GM19025 (cell line): ENCODE measurements around the gene PCK2.

Experiments
- ATAC-seq: cut with Tn5 transposase; IDR thresholded peaks from one replicate; pipeline ENCODE4 v1.9.1; 2021; ENCODE audit warnings: mild to moderate bottlenecking, low read depth, moderate library complexity; ENCODE audit not compliant: unreplicated experiment

The PCK2 gene

DNA sequence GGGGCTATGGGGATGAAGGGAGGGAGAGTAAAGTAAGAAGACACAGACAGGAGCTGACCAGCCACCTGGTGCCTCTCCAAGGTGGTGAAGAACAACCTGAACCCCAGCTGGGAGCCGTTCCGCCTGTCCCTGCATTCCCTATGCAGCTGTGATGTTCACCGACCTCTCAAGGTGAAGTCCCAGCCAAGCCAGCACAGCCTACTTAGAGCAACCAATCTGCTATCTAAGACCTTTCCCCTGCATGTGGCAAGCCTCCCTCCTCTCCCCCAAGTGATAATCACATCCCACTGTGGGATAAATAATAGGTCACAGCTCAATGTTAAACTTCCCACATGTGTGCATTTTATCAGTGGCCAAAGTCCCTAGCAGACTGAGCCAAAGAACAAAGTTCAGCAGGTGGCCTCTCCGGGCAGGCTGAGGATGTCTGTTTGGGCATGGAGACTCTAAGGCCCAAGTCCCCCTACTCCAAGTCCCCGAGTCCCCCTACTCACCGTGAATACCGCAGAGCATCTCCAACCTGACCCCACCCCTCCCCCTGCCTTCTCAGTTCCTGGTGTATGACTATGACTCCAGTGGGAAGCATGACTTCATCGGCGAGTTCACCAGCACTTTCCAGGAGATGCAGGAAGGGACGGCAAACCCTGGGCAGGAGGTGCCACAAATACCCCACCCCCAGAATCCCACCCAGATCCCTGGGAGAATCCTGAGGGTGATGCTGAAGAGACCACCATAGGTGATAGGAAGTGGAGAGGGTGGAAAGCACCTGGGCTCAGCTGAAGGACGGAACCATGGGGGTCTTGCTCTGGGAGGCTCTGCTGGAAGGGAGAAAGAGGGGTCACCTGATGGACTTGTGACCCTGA, 19.3 kb upstream of the PCK2 start:
- ATAC-seq: no peak

DNA sequence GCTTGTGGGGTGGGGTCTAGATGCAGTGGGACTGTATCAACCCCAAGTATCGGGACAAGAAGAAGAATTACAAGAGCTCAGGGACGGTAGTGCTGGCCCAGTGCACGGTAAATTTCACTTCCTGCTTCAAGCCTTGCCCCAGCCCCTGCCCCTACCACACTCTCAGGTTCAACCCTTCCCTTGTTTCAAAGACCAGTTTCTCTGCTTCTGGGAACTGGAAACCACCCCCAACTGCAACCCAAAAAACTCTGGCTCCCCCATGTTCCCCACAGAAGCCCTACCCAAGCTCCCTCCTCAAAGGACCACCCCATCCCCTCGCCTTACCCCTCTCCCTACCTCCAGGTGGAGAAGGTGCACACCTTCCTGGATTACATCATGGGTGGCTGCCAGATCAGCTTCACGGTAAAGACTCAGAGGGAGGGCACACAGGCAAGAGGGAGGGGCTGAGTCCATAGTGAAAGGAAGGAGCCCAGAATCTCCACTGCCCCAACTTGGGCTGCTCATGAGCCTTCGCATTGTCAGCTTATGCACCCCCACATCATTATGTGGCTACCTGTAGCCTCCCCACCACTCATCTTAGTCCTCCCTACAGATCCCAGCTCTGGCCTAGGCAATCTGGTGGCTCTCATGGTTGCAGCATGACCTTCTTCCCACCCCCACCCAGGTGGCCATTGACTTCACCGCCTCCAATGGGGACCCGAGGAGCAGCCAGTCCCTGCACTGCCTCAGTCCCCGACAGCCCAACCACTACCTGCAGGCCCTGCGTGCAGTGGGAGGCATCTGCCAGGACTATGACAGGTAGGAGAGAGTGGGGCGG, 18.4 kb upstream of the PCK2 start:
- no peak for ATAC-seq

DNA sequence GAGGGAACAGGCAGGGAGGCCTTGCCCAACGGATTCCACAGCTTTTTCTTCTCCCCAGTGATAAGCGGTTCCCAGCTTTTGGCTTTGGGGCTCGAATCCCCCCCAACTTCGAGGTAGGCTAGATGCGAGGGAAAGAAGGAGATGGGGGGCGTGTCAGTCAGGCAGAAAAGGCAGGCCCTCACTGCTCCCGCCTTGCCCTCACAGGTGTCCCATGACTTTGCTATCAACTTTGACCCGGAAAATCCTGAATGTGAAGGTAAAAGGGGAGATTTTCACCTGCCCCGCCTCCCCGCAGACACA, 17.9 kb upstream of the PCK2 start:
- ATAC-seq: no peak

DNA sequence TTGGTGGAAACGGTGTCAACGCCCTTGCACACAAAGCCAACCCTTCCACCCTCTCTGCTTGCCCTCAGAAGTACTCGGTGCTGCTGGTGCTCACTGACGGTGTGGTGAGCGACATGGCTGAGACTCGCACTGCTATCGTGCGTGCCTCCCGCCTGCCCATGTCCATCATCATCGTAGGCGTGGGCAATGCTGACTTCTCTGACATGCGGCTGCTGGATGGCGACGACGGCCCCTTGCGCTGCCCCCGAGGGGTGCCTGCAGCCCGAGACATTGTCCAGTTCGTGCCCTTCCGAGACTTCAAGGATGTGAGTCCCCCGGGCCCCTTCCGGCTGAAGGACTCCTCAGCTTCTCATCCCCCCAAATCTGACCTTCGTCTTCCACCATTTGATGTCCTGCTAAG, 17.0 kb upstream of the PCK2 start:
- no peak for ATAC-seq

DNA sequence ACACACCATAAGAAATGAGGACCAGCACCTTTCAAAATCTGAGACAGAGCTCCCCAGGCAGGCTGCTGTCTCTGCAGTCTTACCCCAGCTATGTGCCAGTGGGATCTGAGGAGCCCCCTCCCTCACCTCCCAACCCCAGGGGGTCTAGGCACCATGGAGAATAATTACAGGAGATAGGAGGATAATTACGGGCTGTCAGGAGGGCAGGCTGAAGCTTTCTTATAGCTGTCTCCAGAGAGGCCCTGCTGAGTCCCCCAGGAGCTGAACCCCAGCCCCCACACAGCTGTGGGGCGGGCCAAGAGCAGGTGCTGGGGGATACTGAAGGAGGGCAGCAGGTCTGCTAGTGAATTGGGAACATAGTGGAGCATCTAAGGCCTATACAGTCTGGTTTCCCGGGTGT, 16.0 kb upstream of the PCK2 start:
- no peak for ATAC-seq

DNA sequence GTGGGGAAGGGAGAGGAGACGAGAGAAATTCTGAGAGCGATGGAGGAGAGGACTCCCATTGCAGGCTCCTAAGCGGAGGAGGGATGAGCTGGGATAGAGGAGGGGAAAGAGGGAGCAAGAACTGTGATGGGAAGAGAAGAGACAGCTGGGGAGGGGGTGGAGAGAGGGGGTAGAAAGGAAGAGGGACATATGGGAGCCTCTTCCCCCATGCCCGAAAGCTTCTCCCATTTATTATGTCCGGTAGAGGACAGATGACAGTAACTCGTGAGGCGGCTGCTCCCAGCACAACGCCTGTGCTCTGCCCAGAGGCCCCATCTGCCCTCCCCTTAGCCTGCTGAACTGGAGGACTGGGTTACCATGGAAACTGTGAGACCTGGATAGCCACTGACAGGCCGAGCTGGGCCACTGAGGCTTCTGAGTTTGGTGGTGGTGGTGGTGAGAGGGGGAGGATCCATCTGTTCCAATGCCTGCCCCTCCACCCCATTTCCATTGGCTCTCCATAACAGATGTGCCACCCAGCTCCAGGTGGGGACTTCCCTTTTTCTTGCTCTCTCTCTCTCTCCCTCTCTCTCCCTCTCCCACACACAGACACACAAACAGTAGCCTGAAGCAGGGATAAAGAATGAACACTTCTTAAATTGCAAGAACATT, 14.5 kb upstream of the PCK2 start:
- ATAC-seq: no peak

DNA sequence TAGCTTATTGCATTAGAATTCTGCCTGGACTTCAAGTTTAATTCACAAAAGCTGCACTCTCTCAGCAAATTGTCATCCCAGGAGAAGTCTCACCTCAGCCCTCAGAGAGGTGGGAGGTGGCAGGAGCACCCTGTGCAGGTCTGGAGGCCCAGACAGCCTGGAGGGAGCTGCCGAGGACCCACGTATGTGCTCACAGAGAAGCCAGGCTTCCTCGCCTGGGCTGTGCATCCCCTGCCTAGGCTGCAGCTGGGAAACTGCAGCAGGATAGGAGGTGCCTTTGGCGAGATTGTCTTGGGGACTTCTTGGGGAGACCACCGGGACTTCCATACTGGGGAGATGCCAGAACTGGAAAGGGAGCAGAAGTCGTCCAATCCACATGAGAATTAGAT, 14.0 kb upstream of the PCK2 start:
- no peak for ATAC-seq

DNA sequence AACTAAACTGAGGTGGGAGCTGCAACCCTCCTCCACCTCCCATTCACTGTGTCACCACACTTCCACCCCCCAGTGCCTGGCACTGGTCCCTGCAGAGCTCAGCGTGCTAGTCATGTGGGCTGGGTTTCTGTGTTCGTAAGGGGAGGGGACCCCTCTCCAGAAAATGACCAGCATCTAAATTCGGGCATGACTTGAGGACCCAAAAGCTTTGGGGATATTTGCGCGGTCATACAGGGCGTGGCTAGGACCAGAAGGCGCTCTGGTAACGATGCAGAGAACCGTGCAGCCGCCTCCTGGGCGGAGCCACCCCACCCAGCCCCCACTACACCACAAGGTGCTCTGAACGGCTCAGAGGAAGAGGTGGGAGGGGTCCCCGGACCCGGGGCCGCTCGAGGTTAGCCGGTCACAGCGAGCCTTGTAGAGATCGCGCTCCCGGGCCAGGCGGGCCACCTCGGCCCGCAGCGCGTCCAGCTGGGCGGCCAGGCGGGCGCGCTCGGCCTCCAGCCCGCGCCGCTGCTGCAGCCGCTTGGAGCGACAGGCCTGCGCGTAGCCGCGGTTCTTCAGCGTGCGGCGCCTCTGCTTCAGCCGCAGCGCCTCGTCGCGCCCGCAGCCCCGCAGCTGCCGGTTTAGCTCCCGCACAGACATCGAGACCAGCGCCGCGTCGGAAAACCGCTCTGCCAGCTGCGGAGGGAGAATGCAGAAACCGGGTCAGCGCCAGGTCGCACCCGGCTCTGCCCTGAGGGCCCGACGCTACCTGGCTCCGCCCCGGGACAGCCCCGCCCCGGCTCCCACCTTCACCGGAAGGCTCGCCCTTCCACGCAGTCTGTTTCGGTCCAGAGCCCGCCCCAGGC, 13.0 kb upstream of the PCK2 start:
- peak; percentile 87 for ATAC-seq

DNA sequence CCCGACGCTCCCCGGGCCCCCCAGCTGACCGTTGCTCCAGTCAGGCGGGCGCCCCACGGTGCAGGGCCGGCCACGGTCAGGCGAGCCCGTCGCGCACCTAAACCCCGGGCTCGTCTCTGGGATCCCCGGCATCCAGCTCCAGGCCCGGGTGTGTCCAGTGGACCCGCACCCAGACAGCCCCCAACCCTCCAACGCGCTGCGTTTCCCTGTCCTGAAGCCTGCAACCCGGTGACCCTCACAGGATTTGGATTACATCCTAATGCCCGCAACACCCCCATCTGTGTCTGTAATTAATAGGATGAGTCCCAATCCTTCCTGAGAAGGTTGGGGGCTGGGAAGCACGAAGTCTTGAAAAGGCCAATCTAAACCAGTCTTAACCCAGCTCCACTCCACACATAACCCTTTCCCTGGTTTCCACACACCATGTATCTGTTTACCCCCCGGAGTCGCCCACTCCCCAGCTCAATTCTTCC, 12.3 kb upstream of the PCK2 start:
- ATAC-seq: no peak

DNA sequence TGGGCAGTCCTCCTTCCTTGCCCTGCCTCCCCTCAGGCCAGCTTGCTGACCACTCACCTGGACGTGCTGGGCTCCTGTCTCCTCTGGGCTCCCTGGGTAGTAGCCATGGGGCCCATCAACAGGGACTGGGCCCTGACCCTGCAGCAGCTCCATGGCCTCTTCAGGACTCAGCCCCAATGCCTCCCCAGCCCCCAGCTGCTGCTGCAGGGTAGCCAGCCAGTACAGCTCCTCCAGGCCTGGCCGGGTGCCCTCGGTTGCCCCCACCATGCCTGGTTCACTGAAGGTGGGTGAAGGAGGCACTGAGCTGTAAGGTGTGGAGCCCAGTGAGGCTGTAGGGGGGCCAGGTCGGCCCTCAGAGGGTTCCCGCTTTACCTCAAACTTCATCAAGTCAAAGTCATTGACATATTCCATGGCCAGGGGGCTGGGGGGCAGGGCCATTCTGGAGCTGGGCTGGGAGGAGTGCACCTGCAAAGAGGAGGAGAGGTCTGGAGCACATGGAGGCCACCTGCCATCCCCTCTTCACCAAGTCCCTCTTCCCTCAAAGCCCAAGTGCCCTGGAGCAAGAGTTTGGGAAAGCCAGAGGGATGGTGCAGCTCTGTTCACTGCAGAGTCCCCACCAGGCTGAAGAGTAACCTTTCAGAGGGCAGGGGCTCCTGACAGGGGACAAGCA, 11.6 kb upstream of the PCK2 start:
- ATAC-seq: no peak

DNA sequence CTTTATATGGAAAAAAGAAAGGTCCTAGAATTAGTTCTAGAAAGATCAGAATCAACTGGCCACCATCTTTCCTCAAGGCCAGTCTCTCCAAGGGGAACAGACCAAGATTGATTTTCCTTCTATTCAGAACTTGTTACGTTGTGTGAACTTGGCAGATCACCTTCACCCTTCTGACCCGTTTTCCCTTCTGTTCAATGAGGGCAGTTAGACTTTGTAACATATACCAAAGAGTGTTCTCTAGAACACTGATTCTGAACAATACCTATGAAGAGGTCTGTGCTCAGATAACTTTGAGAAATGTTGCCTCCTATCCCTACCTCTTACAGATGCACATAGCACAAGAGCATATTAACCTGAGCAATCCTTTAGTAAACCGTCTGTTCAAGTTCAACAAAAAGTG, 10.6 kb upstream of the PCK2 start:
- no peak for ATAC-seq

DNA sequence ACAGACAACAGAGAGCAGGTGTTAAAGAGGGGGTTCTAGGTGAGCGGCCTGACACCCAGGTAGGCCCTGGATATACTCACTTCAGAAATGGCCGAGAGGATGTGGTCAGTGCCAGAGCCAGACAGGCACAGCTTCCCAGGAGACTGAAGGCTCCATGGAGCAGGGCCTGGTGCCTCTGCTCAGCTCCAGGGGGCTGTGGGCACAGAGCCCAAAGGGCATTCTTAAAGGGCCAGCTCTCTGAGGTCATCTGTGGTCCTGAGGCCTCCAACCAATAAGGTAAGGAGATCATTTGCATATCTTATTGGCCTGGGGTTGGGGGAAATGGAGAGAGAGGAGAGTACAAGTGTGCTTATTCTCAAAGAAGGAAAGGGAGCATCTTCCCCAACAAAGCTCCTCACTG, 9.7 kb upstream of the PCK2 start:
- ATAC-seq: no peak

DNA sequence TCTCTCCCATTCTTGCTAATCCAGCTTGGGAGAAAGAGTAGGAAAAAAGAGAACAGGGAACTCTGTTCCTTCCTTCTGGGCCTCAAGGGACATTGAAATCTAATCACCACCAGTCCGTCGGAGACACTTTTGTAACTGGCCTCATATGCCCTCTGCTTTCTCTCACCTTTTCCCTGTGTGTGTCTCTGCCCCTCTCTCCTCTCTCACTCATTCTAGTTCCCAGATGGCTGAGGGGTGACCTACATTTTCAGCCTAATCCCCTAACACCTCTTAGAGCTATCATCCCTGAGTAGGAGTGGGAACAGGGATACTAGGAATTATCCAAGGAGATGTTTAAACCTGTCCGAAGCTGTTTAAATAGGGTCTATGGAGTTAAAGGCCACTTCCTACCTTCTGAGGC, 8.9 kb upstream of the PCK2 start:
- no peak for ATAC-seq

DNA sequence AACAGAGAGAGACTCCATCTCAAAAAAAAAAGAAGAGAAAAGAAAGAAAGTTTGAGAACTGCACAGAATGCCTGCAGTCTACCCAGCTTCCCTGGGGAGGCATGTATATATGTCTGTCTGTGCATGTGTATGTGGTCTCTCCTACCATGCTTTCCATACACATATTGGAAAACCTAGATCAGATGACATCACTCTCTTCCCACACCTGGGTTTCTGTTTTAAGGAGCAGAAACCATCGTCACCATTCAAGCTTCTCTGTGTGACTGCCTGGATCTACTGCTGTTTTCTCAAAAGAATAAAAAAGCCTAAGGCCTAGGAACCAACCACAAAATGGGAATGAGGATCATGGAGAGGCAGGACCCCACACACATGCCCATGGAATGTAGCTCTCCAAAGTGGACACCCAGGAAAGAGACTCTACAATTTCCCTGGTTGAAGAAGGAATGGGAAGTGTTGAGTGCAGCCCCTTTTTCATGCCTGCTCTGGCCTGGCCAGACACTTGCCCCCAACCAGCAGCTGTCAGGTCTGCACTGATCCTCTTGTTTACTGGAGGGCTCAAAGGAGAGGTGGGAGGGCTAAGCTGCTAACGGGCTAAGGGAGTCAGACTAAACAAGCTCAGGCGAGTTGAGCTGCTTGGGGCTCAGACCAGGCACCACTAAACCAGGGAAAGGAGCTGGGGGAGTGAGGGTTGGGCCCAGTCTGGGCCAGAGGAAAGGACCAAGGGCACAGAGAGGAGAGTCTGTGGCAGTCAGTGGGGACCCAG, 7.7 kb upstream of the PCK2 start:
- no peak for ATAC-seq

DNA sequence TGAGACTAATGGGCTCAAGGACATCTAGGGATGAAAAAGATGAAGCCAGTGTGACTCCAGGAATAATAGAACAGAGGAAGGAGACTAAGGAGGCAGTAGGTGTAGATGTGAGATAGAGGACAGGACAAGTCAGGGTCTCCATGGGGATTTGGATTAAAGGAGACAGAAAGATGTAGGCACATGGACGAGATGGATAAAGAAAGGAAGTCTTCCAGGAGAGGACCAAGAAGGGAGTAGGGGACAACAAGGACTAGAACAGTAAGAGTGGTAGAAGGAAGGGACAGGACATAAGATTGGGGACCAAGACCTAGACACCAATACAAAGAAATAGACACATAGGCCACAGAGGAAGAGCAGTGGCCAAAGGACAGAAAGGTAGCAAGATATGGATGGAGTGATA, 7.1 kb upstream of the PCK2 start:
- no peak for ATAC-seq

DNA sequence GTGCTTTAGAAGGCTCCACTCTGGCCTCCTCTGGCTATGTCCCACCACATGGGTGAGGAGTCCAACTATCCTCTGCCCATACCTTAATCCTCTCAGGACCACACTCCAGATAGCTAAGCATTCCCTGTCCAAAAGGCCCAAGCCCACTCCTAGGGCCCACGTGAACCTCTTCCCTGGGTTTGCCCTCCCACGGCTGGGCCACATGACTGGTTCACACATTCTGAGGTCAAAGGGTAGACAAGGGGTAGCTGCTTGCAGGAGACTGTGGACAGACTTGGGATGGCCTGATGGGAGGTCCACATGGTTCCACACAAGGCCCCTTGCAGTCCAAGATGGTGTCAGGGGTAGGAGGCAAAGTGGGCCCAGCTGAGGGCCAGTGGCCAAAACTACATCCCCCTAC, 6.0 kb upstream of the PCK2 start:
- no peak for ATAC-seq

DNA sequence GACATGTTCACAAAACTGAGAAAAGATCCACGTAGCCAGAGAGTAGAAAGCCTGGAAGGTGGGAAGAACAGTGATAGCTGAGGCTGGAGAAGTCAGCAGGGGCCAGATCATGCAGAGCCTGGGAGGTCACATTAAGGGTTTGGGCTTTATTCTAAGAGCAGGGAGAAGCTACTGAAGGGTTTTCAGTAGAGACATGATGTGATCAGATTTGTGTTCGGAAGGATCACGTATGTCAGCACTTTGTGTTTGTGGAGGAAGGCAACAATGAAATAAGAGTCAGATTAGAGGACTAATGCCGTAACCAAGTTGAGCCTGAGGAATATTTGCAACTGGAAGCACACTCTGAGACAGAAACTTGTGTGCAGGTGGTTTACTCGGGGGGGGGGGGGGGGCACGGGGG, 4.2 kb upstream of the PCK2 start:
- ATAC-seq: no peak

DNA sequence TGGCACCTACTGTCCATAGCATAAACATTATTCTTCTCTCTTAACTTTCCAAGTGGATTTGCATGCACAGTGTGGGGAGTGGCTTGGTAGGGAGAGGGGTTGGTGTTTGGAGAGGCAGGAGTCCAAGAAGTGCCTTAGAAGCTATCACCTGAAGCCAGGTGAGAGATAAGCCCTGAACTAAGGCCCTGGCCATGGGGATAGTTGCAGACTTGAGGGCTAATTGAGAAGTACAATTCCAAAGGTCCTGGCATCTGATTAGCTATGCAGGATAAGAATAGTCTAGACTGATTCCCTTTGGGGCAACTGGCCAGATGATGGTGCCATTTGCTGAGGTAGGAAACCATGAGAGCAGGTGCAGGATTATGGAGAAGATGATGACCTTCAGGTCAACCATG, 2.0 kb upstream of the PCK2 start:
- no peak for ATAC-seq

DNA sequence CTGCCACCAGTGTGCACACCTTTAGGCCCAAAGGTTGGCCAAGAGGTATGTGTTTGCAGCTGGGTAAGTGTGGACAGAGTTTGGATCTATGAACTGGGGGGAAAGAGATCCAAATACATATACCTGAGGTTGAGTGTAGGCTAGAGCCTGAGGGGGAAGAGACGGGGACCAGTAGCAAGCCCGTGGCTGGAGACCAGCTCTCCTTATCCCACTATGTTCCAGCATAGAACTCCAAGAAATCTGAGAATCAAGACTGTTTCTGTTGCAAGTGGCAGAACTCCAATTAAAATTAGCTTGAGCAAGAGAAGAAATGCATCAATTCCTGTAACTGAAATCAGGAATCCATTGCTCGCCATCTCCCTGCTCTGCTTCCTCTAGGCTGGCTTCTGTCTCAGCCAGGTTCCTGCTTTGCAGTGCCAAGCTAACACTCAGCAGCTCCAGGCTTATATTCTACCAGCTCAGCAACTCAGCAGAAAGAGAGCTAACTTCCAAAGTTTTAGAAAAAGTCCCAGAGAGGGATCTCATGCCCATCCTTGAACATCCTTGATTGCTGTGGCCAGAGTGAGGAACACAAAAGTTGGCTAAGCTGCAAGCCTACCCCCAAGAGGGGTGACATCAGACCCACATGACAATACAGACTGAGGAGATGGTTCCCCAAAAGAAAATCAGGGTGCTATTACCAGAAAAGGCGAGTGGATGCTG, 1.5 kb upstream of the PCK2 start:
- ATAC-seq: no peak
